Measurements from ENCODE around the gene KCNQ1. TPM values are rescaled to one million over a fixed set of nuclear protein-coding genes. Genes with fewer than 3 reads are reported as not detected.
A peak's percentile ranks its signal among the peaks of the same experiment; 100 is the strongest.

The KCNQ1 gene
- total and polyA plus RNA-seq, 9 of the 15 experiments (the other 6 are each of a cell fraction or from before 2014, with no cell fraction given), result 0.44 TPM; not detected in 8

DNA sequence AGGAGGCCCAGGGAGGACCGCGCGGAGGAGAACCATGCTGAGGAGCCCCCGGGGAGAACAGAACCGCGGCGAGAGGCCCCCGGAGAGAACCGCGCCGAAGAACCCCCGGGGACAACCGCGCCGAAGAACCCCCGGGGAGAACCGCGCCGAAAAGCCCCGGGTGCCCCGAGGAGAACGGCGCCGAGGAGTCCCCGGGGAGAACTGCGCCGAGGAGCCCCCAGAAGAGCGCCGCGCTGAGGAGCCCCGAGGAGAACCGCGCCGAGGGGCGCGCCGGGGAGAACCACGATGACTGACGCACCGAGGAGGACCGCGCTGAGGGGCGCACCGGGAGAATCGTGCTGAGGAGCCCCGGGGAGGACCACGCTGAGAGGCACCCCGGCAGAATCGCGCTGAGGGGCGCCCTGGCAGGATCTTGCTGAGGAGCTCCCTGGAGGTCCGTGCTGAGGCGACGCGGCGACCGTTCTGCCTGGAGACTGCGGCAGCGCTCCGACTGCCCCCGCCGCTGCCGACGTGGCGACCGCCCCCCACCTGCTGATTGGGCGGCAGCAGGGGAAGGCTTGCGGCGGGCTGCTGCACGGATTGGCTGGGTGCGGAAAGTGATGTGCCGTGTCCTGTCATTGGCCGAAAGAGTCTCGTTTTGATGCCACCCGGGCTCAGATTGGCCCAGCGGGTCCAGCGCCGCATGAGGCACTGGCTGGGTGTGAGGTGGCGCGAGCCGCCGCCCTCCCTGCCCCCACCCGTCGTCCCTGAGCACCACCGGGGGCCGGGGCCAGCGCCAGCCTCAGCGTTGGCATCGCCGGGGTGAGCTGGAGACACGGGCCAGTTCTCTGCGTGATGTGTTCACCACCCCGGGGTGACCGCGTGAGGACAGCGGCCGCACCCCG is 255.0 kb downstream of the KCNQ1 start, which contains the start of gene KCNQ1OT1 (continued):
- TF ChIP-seq, protein P1, sequence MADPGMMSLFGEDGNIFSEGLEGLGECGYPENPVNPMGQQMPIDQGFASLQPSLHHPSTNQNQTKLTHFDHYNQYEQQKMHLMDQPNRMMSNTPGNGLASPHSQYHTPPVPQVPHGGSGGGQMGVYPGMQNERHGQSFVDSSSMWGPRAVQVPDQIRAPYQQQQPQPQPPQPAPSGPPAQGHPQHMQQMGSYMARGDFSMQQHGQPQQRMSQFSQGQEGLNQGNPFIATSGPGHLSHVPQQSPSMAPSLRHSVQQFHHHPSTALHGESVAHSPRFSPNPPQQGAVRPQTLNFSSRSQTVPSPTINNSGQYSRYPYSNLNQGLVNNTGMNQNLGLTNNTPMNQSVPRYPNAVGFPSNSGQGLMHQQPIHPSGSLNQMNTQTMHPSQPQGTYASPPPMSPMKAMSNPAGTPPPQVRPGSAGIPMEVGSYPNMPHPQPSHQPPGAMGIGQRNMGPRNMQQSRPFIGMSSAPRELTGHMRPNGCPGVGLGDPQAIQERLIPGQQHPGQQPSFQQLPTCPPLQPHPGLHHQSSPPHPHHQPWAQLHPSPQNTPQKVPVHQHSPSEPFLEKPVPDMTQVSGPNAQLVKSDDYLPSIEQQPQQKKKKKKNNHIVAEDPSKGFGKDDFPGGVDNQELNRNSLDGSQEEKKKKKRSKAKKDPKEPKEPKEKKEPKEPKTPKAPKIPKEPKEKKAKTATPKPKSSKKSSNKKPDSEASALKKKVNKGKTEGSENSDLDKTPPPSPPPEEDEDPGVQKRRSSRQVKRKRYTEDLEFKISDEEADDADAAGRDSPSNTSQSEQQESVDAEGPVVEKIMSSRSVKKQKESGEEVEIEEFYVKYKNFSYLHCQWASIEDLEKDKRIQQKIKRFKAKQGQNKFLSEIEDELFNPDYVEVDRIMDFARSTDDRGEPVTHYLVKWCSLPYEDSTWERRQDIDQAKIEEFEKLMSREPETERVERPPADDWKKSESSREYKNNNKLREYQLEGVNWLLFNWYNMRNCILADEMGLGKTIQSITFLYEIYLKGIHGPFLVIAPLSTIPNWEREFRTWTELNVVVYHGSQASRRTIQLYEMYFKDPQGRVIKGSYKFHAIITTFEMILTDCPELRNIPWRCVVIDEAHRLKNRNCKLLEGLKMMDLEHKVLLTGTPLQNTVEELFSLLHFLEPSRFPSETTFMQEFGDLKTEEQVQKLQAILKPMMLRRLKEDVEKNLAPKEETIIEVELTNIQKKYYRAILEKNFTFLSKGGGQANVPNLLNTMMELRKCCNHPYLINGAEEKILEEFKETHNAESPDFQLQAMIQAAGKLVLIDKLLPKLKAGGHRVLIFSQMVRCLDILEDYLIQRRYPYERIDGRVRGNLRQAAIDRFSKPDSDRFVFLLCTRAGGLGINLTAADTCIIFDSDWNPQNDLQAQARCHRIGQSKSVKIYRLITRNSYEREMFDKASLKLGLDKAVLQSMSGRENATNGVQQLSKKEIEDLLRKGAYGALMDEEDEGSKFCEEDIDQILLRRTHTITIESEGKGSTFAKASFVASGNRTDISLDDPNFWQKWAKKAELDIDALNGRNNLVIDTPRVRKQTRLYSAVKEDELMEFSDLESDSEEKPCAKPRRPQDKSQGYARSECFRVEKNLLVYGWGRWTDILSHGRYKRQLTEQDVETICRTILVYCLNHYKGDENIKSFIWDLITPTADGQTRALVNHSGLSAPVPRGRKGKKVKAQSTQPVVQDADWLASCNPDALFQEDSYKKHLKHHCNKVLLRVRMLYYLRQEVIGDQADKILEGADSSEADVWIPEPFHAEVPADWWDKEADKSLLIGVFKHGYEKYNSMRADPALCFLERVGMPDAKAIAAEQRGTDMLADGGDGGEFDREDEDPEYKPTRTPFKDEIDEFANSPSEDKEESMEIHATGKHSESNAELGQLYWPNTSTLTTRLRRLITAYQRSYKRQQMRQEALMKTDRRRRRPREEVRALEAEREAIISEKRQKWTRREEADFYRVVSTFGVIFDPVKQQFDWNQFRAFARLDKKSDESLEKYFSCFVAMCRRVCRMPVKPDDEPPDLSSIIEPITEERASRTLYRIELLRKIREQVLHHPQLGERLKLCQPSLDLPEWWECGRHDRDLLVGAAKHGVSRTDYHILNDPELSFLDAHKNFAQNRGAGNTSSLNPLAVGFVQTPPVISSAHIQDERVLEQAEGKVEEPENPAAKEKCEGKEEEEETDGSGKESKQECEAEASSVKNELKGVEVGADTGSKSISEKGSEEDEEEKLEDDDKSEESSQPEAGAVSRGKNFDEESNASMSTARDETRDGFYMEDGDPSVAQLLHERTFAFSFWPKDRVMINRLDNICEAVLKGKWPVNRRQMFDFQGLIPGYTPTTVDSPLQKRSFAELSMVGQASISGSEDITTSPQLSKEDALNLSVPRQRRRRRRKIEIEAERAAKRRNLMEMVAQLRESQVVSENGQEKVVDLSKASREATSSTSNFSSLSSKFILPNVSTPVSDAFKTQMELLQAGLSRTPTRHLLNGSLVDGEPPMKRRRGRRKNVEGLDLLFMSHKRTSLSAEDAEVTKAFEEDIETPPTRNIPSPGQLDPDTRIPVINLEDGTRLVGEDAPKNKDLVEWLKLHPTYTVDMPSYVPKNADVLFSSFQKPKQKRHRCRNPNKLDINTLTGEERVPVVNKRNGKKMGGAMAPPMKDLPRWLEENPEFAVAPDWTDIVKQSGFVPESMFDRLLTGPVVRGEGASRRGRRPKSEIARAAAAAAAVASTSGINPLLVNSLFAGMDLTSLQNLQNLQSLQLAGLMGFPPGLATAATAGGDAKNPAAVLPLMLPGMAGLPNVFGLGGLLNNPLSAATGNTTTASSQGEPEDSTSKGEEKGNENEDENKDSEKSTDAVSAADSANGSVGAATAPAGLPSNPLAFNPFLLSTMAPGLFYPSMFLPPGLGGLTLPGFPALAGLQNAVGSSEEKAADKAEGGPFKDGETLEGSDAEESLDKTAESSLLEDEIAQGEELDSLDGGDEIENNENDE (IDR thresholded peaks at IDR 0.05; ENCODE audit: low read depth, low read length), result no peak
- TF ChIP-seq ZNF140 (CRISPR knock-in tag; IDR thresholded peaks at IDR 0.05) (no peak), NFE2 (IDR thresholded peaks at IDR 0.05; ENCODE audit: low read depth) (no peak), KLF6 (CRISPR knock-in tag; IDR thresholded peaks at IDR 0.05; ENCODE audit: borderline replicate concordance) (peak; percentile 65; the same call in 1 of the 2 replicates), CBX3 (IDR thresholded peaks at IDR 0.05; ENCODE audit: borderline replicate concordance in 1 of 2, low read length in 2 of 2) (no peak; a peak in 1 of 3 replicates), ZSCAN29 (IDR thresholded peaks at IDR 0.05) (no peak), ZNF551 (CRISPR knock-in tag; IDR thresholded peaks at IDR 0.05) (no peak)
- TF ChIP-seq, protein P2, sequence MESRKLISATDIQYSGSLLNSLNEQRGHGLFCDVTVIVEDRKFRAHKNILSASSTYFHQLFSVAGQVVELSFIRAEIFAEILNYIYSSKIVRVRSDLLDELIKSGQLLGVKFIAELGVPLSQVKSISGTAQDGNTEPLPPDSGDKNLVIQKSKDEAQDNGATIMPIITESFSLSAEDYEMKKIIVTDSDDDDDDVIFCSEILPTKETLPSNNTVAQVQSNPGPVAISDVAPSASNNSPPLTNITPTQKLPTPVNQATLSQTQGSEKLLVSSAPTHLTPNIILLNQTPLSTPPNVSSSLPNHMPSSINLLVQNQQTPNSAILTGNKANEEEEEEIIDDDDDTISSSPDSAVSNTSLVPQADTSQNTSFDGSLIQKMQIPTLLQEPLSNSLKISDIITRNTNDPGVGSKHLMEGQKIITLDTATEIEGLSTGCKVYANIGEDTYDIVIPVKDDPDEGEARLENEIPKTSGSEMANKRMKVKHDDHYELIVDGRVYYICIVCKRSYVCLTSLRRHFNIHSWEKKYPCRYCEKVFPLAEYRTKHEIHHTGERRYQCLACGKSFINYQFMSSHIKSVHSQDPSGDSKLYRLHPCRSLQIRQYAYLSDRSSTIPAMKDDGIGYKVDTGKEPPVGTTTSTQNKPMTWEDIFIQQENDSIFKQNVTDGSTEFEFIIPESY (CRISPR knock-in tag; IDR thresholded peaks at IDR 0.05), result peak; percentile 40; the same call in 1 of the 2 replicates
- TF ChIP-seq, protein P3, sequence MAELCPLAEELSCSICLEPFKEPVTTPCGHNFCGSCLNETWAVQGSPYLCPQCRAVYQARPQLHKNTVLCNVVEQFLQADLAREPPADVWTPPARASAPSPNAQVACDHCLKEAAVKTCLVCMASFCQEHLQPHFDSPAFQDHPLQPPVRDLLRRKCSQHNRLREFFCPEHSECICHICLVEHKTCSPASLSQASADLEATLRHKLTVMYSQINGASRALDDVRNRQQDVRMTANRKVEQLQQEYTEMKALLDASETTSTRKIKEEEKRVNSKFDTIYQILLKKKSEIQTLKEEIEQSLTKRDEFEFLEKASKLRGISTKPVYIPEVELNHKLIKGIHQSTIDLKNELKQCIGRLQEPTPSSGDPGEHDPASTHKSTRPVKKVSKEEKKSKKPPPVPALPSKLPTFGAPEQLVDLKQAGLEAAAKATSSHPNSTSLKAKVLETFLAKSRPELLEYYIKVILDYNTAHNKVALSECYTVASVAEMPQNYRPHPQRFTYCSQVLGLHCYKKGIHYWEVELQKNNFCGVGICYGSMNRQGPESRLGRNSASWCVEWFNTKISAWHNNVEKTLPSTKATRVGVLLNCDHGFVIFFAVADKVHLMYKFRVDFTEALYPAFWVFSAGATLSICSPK (IDR thresholded peaks at IDR 0.05; ENCODE audit: borderline replicate concordance), result no peak
- TF ChIP-seq, protein P4, sequence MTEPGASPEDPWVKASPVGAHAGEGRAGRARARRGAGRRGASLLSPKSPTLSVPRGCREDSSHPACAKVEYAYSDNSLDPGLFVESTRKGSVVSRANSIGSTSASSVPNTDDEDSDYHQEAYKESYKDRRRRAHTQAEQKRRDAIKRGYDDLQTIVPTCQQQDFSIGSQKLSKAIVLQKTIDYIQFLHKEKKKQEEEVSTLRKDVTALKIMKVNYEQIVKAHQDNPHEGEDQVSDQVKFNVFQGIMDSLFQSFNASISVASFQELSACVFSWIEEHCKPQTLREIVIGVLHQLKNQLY (CRISPR knock-in tag; conservative IDR thresholded peaks at IDR 0.05), result no peak
